MV-4-11 (cell line): ENCODE measurements around the gene GABPB2.
"Not testable (repeated sequence)": the region's sequence is repeated elsewhere in the genome, so short reads cannot be mapped to it uniquely, and the experiment has no call there.

Experiments
- DNase-seq: peaks from one replicate; lab custom pipeline; 2025; lab: John Stamatoyannopoulos, UW

GABPB2 gene

GRCh38 chr1:151060007-151060656, 10.4 kb upstream of the GABPB2 start, which contains the start of gene MLLT11:
Gene MLLT11 (plus strand): TSS chr1:151060397. CDS start chr1:151067225, 6,828 bp downstream.
- no peak for DNase-seq

GRCh38 chr1:151060657-151061421, 9.7 kb upstream of the GABPB2 start:
- no peak for DNase-seq

GRCh38 chr1:151061704-151062103, 8.9 kb upstream of the GABPB2 start:
- no peak for DNase-seq

GRCh38 chr1:151062741-151063371, 7.7 kb upstream of the GABPB2 start:
- DNase-seq: no peak

GRCh38 chr1:151065089-151065645, 5.4 kb upstream of the GABPB2 start:
- no peak for DNase-seq

GRCh38 chr1:151067185-151067584, 3.4 kb upstream of the GABPB2 start:
- DNase-seq: no peak

- DNase-seq: no peak
These were observed 1.5 kb upstream of the GABPB2 start for GRCh38 chr1:151069103-151069486.

- no peak for DNase-seq
These were observed 1.7 kb downstream of the GABPB2 start for GRCh38 chr1:151072224-151072623.

GRCh38 chr1:151085953-151086559, 15.5 kb downstream of the GABPB2 start:
- DNase-seq: no peak

- not testable (repeated sequence) for DNase-seq
These were observed 26.9 kb downstream of the GABPB2 start for GRCh38 chr1:151097426-151097825.

GRCh38 chr1:151098126-151098525, 27.6 kb downstream of the GABPB2 start:
- no peak for DNase-seq

GRCh38 chr1:151104630-151105029, 34.1 kb downstream of the GABPB2 start:
- no peak for DNase-seq

GRCh38 chr1:151106894-151107293, 36.3 kb downstream of the GABPB2 start:
- DNase-seq: no peak

GRCh38 chr1:151108331-151108730, 37.8 kb downstream of the GABPB2 start:
- peak; percentile 64 for DNase-seq

- peak; percentile 6 for DNase-seq
These were observed 43.3 kb downstream of the GABPB2 start for GRCh38 chr1:151113877-151114276.

- no peak for DNase-seq
These were observed 54.3 kb downstream of the GABPB2 start for GRCh38 chr1:151124763-151125403.

- no peak for DNase-seq
These were observed 58.2 kb downstream of the GABPB2 start for GRCh38 chr1:151128800-151129199.

- no peak for DNase-seq
These were observed 60.5 kb downstream of the GABPB2 start for GRCh38 chr1:151130987-151131586.

GRCh38 chr1:151131701-151132334, 61.3 kb downstream of the GABPB2 start:
- no peak for DNase-seq

GRCh38 chr1:151132335-151133017, 61.9 kb downstream of the GABPB2 start:
- DNase-seq: no peak
